ENCODE results near the gene CACNA2D4.

Gene CACNA2D4

DNA sequence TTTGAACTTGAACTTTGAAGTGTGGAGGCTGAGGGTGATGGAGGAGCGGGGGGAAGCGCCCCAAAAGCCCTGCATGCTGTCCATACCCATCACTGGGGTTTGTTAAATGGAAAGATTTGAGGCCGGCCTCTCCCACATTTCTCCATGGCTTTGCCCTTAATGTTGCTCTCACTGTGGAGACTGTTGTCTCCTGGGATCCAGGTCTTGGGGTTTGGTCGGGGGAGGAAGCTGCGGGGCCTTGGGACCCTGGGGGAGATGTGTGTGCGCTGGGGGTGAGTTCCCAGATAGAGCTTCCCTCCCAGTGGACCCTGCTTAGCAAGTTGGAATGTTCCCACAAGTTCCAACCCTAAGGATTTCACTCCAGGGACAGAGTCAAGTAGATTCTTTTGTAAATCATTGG, 126.0 kb downstream of the CACNA2D4 start:
- H3K9ac ChIP-seq (ENCODE audit: low read depth, low read length) = no peak overlapping the region
- 0 out of 2 replicates have a peak, but pooled peaks cover 8% of the 10 kb centered on the region for H3K36me3 ChIP-seq (ENCODE audit: insufficient read depth, low read length)
- H3K9me3 ChIP-seq (ENCODE audit: insufficient read depth, low read depth, low read length) = no peaks in the 10 kb centered on the region
- H3K4me1 ChIP-seq (ENCODE audit: insufficient read depth, low read length) = 0 out of 2 replicates have a peak, but pooled peaks cover 6% of the 10 kb centered on the region
- peaks cover 13% of the 10 kb centered on the region for H3K27me3 ChIP-seq (ENCODE audit: insufficient read depth, low read length)
- H3K4me3 ChIP-seq (ENCODE audit: low read length) = no peak overlapping the region
- 90% methylated on average over 6 of the region's 6 CpGs for WGBS
- H3K27ac ChIP-seq (ENCODE audit: low read depth, low read length) = no peak overlapping the region

DNA sequence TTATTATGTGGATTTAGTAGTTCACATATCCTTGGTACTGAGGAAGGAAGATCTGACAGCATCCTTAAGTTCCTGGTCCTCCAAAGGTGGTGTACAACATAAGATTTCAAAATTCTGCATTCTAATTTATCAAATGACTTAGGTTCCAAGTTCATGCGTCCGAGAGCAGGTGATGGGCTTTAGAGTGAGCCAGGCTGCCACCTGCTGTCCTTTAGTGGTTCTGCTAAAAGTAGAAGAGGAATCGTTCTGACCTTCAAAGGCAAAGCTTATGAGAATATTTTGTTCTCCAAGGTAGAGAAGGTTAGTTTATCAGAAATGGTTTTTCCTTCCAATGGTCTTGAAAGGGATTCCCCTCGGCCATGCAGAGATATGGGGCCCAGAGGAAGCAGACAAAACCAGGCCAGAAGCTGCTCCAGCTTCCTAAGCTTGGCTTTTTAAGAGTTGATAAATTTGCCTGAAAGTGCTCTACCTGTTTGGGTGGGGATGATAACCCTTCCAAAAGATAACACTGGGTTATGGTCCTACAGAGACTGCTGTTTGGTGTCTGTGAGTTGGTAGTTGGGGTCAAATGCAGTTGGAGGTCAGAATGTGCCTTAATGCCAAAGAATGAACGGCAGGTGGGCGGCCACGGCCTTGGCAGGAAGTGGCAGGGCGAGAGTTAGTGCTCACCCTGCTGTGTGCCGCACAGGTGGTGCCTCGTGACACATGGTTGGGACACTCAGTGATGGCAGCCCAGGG, 127.2 kb downstream of the CACNA2D4 start:
- H3K9ac ChIP-seq (ENCODE audit: low read depth, low read length) = no peak overlapping the region
- H3K4me1 ChIP-seq (ENCODE audit: insufficient read depth, low read length) = 0 out of 2 replicates have a peak, but pooled peaks cover 6% of the 10 kb centered on the region
- no peak overlapping the region for H3K27ac ChIP-seq (ENCODE audit: low read depth, low read length)
- peaks cover 18% of the 10 kb centered on the region; the same call in 1 of the 2 replicates for H3K36me3 ChIP-seq (ENCODE audit: insufficient read depth, low read length)
- H3K4me3 ChIP-seq (ENCODE audit: low read length) = no peak overlapping the region
- no peaks in the 10 kb centered on the region for H3K9me3 ChIP-seq (ENCODE audit: insufficient read depth, low read depth, low read length)
- WGBS = 63% methylated on average over 9 of the region's 10 CpGs
- peaks cover 2% of the 10 kb centered on the region for H3K27me3 ChIP-seq (ENCODE audit: insufficient read depth, low read length)

DNA sequence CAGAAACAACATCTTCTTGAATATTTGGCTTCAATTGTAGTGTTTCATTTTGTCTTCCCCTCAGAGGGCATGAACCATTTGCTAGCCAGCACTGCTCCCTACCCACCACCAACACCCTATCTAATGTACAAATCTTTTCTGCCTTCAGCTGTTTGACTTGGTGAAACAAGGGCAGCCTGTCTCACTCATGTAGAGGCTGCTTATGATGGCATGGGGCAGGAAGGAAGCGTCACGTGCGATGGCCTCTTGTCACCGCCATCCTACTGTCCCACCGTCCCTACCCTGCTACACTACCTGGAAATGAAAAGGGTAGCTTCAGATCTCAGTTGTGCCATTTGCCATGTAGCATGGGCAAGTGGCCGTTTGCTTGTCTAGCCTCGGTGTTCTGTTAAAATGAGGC, 128.0 kb downstream of the CACNA2D4 start:
- H3K27me3 ChIP-seq (ENCODE audit: insufficient read depth, low read length) = no peaks in the 10 kb centered on the region
- no peaks in the 10 kb centered on the region for H3K9me3 ChIP-seq (ENCODE audit: insufficient read depth, low read depth, low read length)
- peaks cover 26% of the 10 kb centered on the region for H3K36me3 ChIP-seq (ENCODE audit: insufficient read depth, low read length)
- no peak overlapping the region for H3K4me3 ChIP-seq (ENCODE audit: low read length)
- 90% methylated on average over 7 of the region's 7 CpGs for WGBS
- H3K27ac ChIP-seq (ENCODE audit: low read depth, low read length) = no peak overlapping the region
- no peak overlapping the region for H3K9ac ChIP-seq (ENCODE audit: low read depth, low read length)
- 0 out of 2 replicates have a peak, but pooled peaks cover 4% of the 10 kb centered on the region for H3K4me1 ChIP-seq (ENCODE audit: insufficient read depth, low read length)

GRCh38 chr12:1787714-1788113, 130.7 kb downstream of the CACNA2D4 start:
- WGBS = 92% methylated on average over 6 of the region's 6 CpGs
- no peak overlapping the region for H3K9ac ChIP-seq (ENCODE audit: low read depth, low read length)
- 0 out of 2 replicates have a peak, but pooled peaks cover 4% of the 10 kb centered on the region for H3K4me1 ChIP-seq (ENCODE audit: insufficient read depth, low read length)
- no peaks in the 10 kb centered on the region for H3K27me3 ChIP-seq (ENCODE audit: insufficient read depth, low read length)
- H3K27ac ChIP-seq (ENCODE audit: low read depth, low read length) = no peak overlapping the region
- no peak overlapping the region for H3K4me3 ChIP-seq (ENCODE audit: low read length)
- peaks cover 42% of the 10 kb centered on the region for H3K36me3 ChIP-seq (ENCODE audit: insufficient read depth, low read length)
- H3K9me3 ChIP-seq (ENCODE audit: insufficient read depth, low read depth, low read length) = no peaks in the 10 kb centered on the region

- Histone ChIP-seq H3K4me3 (ENCODE audit: low read length) (no peak overlapping the region), H3K27me3 (ENCODE audit: insufficient read depth, low read length) (no peaks in the 10 kb centered on the region), H3K9ac (ENCODE audit: low read depth, low read length) (no peak overlapping the region), H3K4me1 (ENCODE audit: insufficient read depth, low read length) (no peaks in the 10 kb centered on the region; the same call in 1 of the 2 replicates), H3K36me3 (ENCODE audit: insufficient read depth, low read length) (peaks cover 63% of the 10 kb centered on the region), H3K27ac (ENCODE audit: low read depth, low read length) (no peak overlapping the region), H3K9me3 (ENCODE audit: insufficient read depth, low read depth, low read length) (no peaks in the 10 kb centered on the region)
- WGBS = 100% methylated on average over 1 of the region's 2 CpGs
Measured at GRCh38 chr12:1782215-1782614, 136.2 kb downstream of the CACNA2D4 start.

DNA sequence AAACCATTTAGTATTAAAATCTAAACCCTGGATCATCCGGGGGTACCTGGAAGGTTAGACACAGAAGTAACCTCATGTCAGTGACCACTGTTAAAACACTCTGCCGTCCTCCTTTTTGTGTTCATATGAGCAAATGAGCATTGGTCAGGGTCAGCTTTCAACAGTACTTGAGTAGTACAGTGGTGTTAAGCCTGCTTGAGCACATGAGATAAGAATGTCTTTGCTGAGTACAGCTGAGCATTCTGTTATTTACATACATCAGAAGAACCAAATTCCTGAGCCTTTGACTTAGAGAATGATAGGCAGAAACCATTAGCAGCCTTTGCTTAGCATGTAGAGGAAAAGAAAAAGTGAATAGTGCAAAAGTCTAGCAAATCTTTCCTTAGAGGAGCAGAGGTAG, 136.7 kb downstream of the CACNA2D4 start:
- Histone ChIP-seq H3K9me3 (ENCODE audit: insufficient read depth, low read depth, low read length) (no peaks in the 10 kb centered on the region), H3K9ac (ENCODE audit: low read depth, low read length) (no peak overlapping the region), H3K27me3 (ENCODE audit: insufficient read depth, low read length) (no peaks in the 10 kb centered on the region), H3K4me1 (ENCODE audit: insufficient read depth, low read length) (peaks cover 3% of the 10 kb centered on the region; the same call in 1 of the 2 replicates), H3K36me3 (ENCODE audit: insufficient read depth, low read length) (peaks cover 59% of the 10 kb centered on the region), H3K4me3 (ENCODE audit: low read length) (no peak overlapping the region), H3K27ac (ENCODE audit: low read depth, low read length) (no peak overlapping the region)
- 75% methylated on average over 2 of the region's 2 CpGs for WGBS

DNA sequence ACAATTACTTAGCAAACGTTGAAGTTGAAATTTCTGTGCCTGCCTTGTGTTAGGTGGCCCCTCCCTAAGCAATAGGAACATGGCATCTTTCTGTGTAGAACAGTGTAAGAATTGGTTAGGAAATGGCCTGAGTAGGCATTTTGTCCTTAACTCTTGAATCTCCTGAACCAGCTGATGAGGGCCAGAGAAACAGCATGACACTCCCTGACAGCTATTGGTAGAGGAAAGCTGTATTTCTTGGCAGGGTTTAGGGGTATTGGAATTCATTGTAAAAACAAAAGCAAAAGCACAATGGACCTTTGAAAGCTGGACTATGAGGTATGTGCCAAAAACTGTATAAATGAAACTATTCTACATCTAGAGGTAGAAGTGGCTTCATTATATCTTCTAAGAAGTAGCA, 138.7 kb downstream of the CACNA2D4 start:
- Histone ChIP-seq H3K27ac (ENCODE audit: low read depth, low read length) (no peak overlapping the region), H3K4me3 (ENCODE audit: low read length) (no peak overlapping the region), H3K9me3 (ENCODE audit: insufficient read depth, low read depth, low read length) (no peaks in the 10 kb centered on the region), H3K4me1 (ENCODE audit: insufficient read depth, low read length) (peaks cover 20% of the 10 kb centered on the region; the same call in 1 of the 2 replicates), H3K9ac (ENCODE audit: low read depth, low read length) (no peak overlapping the region), H3K27me3 (ENCODE audit: insufficient read depth, low read length) (no peaks in the 10 kb centered on the region), H3K36me3 (ENCODE audit: insufficient read depth, low read length) (peaks cover 40% of the 10 kb centered on the region)
- WGBS = 90% methylated on average over 1 of the region's 1 CpG

GRCh38 chr12:1778911-1779310, 139.5 kb downstream of the CACNA2D4 start:
- H3K9ac ChIP-seq (ENCODE audit: low read depth, low read length) = no peak overlapping the region
- H3K9me3 ChIP-seq (ENCODE audit: insufficient read depth, low read depth, low read length) = no peaks in the 10 kb centered on the region
- H3K4me1 ChIP-seq (ENCODE audit: insufficient read depth, low read length) = peaks cover 20% of the 10 kb centered on the region; the same call in 1 of the 2 replicates
- H3K4me3 ChIP-seq (ENCODE audit: low read length) = no peak overlapping the region
- H3K36me3 ChIP-seq (ENCODE audit: insufficient read depth, low read length) = peaks cover 36% of the 10 kb centered on the region
- WGBS = 97% methylated on average over 4 of the region's 4 CpGs
- H3K27ac ChIP-seq (ENCODE audit: low read depth, low read length) = no peak overlapping the region
- no peaks in the 10 kb centered on the region for H3K27me3 ChIP-seq (ENCODE audit: insufficient read depth, low read length)

DNA sequence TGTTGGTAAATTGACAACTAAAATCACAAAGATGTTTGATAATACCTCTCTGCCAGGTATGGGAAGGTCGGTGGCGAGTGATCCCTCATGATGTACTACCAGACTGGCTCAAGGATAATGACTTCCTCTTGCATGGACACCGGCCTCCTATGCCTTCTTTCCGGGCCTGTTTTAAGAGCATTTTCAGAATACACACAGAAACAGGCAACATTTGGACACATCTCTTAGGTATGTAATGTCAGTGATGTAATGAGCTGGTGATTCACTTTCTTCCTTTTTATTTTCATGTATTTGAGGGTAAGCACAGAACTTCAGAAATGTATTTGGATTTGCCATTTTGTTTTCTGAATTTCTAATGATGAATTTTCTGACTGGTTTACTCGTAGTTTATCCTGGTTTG, 140.7 kb downstream of the CACNA2D4 start:
- Histone ChIP-seq H3K36me3 (ENCODE audit: insufficient read depth, low read length) (peaks cover 47% of the 10 kb centered on the region), H3K27ac (ENCODE audit: low read depth, low read length) (no peak overlapping the region), H3K27me3 (ENCODE audit: insufficient read depth, low read length) (no peaks in the 10 kb centered on the region), H3K4me1 (ENCODE audit: insufficient read depth, low read length) (peaks cover 20% of the 10 kb centered on the region; the same call in 1 of the 2 replicates), H3K4me3 (ENCODE audit: low read length) (no peak overlapping the region), H3K9ac (ENCODE audit: low read depth, low read length) (no peak overlapping the region), H3K9me3 (ENCODE audit: insufficient read depth, low read depth, low read length) (no peaks in the 10 kb centered on the region)
- 96% methylated on average over 5 of the region's 5 CpGs for WGBS

DNA sequence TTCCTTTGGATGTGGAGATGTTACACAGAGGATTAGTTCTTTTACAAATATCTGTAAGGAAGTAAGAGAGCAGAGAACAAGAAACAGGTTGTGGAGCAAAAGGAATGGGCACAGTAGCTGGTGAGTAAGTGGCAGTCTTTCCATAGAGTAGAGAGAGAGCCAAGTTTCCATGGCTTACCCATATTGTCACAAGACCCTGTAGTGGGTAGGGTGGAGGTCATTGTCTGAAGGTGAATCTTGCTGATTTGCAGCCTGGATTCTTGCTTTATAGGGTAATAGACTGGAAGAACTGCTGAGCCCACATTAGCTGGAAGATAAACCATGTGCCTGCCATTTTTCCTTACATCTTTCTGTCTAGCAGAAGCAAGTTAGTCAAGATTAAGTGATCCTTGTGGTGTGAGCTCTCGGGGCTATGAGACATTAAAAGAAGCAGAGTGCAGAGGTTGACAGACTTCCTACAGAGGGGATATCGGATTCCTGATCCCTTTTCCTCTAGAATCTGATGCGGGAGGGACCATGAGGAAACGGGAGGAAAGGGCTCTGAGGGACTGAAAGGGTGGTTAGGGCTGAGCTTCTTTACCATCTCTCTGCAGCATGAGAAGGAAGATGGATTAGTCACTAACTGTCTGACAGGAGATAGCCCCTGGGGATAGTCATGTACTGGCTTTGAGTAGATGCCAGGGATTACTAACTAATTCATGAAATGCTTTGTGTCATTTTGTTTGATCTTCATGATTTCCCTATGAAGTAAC, 142.1 kb downstream of the CACNA2D4 start:
- Histone ChIP-seq H3K27ac (ENCODE audit: low read depth, low read length) (no peak overlapping the region), H3K4me3 (ENCODE audit: low read length) (no peak overlapping the region), H3K9ac (ENCODE audit: low read depth, low read length) (no peak overlapping the region), H3K9me3 (ENCODE audit: insufficient read depth, low read depth, low read length) (no peaks in the 10 kb centered on the region), H3K36me3 (ENCODE audit: insufficient read depth, low read length) (peaks cover 51% of the 10 kb centered on the region), H3K27me3 (ENCODE audit: insufficient read depth, low read length) (no peaks in the 10 kb centered on the region), H3K4me1 (ENCODE audit: insufficient read depth, low read length) (peaks cover 20% of the 10 kb centered on the region; the same call in 1 of the 2 replicates)
- 48% methylated on average over 4 of the region's 4 CpGs for WGBS

DNA sequence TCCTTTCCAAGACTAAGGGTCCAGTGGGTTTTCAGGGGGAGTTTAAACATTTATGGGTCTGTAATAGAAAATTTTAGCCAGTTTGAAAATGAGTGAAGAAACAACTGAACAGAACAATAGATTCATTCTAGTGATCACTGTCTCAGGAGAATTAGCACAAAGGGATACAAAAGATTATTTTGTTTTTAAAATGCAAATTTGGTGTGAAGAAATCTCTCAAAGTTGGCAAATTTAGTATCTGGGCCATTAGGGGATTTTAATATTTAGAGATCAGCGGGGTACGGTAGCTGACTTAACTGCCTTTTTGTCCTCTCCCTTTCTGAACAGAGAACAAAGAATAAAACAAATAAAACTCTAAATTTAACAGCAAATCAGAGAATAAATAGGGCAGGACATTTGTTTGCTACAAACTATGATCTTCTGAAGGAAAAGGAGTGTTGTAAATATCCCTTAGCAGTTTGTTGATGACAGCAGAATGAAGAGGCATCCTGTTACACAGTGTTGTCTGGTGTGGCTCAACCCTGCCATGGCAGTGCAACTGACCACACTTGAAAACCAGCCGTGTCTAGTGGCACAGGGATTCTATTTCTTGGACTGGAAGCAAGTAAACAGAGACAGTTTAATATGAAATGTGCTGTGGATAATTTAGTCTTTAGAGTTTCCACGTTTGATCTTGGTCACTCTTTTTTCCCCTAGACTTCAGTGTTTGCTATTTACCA, 144.4 kb downstream of the CACNA2D4 start:
- no peak overlapping the region for H3K27ac ChIP-seq (ENCODE audit: low read depth, low read length)
- peaks cover 22% of the 10 kb centered on the region; the same call in 1 of the 2 replicates for H3K4me1 ChIP-seq (ENCODE audit: insufficient read depth, low read length)
- no peak overlapping the region for H3K4me3 ChIP-seq (ENCODE audit: low read length)
- H3K9me3 ChIP-seq (ENCODE audit: insufficient read depth, low read depth, low read length) = no peaks in the 10 kb centered on the region
- no peaks in the 10 kb centered on the region for H3K27me3 ChIP-seq (ENCODE audit: insufficient read depth, low read length)
- peaks cover 35% of the 10 kb centered on the region for H3K36me3 ChIP-seq (ENCODE audit: insufficient read depth, low read length)
- H3K9ac ChIP-seq (ENCODE audit: low read depth, low read length) = no peak overlapping the region
- 96% methylated on average over 4 of the region's 4 CpGs for WGBS
